HTERT RPE-1 (cell line): ENCODE data around the gene GRIN2C.

Source experiments
- in situ Hi-C: fragments of 300-500 bp; cut with MboI; formaldehyde crosslinking; loops from 4 replicates; pipeline ENCODE4 v1.14.3; 2020; ENCODE audit warnings: low sequenced_read_pairs

The GRIN2C gene

DNA sequence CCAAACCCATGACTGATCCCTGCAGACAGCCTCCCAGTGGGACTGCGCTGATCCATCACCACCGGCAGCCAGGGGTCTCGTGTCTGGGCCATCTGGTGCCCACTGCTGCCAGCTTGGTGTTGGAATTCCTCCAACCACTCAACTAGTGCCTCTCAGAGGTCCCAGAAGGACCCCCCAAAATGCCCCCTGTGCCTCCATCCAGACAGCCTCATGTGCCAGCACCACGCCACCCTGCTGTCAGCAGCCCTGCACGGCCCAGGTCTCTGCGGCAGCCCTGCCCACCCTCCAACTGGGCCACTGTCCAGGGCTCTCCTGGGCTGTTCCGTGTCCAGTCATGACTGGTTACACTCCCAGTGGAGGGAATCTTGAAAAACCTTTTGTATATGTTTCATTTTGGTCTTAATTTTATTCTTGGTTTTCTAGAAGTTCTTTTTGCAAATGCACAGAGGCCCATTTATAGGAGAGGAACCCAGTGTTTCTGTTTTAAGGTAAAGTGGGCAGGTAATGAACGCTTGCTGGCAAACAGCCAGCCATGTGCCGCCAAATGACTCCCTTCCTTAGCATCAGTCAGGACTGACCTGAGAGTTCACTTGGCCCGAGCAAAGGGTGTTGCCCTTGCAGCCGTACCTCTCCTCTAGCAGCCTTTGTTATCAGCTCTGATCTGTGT is 34.6 kb downstream of the GRIN2C start:
- in situ Hi-C loops: no loop called here

DNA sequence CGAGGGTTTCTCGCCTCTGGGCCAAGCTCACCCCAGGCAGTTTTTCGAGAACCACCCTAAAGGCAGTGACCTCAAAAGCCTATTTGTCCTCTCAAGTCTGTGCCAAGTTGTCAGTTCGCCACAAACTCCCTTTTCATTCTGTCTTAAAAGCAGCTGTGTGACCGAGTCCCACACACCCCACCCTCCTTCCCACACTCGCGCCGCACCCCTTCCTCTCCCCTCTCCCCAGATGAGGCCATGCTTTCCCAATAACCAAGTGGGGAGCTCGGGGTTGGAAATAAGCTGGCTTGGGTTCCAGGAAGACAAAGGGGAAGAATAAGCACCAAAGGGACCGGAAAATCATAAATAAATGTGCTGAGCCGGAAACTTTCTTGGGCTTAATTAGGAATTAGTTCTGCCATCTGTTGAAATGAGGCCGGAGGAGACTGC is 36.7 kb downstream of the GRIN2C start:
- in situ Hi-C loops: no loop called here

DNA sequence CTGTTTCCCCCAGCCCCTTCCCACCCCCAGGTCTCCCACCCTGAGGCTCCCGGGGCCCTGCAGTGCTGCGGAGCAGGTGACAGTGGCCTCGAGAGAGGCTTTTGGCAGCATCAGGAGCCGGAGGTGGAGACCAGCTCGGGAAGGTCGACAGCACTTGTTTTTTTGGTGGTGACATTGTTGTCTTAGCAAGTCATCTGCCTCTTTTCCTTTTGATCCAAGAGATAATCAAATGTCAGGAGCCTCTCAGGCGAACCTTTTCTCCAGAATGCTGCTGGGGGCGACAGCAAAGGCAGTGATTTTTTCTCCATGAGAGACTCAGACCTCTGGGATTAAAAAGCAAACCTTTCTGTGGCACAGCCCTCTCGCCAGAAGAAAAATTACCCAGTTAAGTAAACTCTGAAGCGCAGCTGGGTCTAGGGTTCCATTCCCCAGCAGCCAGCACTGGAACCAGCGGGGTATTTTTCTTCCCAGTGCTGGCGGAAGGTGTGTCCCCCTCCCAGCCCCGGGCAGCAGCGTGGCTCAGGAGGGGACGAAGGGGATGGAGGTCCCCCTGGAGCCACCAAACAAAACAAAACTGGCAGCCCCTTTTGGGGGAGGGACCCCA is 37.2 kb downstream of the GRIN2C start:
- in situ Hi-C loops: no loop called here

- in situ Hi-C loops: no loop called here
These were observed 37.9 kb downstream of the GRIN2C start for GRCh38 chr17:74821655-74822334.

DNA sequence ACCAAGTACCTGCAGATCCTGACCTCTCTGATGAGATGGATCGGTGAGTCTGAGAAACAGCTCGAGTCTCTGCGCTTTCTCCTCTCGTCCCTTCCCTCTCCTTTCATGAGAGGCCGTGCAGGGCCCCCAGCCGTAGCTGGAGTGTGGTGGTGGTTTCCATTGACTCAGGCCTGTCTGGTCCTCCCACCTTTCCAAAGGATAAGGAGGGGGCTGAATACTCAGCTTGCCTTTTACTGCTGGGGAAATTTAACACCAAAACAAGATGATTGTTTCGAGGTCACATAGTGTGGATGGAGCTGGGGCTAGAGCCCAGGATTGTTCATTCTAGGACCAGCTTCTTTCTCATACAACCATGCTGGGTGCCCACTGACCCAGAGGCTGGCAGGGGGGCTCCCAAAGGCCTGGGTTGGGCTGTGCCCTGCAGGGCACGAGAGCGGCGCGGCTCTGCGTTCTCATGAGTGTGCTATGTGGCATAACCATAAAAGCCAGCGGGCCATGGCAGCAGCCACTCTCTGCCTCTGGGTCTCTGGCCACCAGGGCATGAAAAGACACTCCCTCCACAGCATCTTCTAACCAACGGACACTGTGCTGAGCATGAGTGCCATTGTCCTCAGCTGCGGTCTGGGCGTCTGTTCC is 39.8 kb downstream of the GRIN2C start:
- in situ Hi-C loops: no loop called here

DNA sequence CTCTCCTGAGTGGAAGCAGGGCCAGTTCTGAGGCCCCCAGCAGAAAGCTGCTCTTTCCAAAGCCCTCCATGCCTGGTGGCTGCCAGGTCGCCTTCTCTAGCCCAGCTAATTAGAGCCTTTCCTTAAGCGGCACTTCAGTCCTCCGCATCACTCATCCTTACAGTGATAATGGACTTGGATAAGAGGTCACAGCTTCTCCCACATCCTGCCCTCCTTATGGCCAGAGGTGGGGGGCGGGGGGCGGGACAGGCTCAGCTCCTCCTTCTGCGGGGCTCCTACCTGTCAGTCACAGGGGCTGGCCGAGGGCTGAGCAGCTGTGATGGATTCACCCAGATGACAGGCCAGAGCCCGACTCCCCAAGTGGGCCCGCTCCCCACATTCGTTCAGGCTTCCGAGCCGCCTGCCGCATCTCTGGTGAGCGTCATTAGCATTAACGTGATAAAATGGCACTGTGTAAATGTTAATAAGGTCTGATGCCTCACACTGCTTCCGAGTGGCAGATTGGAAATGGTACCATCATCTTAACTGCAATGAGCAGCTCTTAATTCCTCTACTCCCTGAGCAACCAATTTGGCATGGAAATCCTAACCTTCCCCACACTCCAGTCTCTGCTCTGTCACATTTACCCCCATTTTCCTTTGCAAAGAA is 41.3 kb downstream of the GRIN2C start:
- in situ Hi-C loops: no loop called here

- in situ Hi-C loops: no loop called here
These were observed 42.6 kb downstream of the GRIN2C start for GRCh38 chr17:74816905-74817620.

DNA sequence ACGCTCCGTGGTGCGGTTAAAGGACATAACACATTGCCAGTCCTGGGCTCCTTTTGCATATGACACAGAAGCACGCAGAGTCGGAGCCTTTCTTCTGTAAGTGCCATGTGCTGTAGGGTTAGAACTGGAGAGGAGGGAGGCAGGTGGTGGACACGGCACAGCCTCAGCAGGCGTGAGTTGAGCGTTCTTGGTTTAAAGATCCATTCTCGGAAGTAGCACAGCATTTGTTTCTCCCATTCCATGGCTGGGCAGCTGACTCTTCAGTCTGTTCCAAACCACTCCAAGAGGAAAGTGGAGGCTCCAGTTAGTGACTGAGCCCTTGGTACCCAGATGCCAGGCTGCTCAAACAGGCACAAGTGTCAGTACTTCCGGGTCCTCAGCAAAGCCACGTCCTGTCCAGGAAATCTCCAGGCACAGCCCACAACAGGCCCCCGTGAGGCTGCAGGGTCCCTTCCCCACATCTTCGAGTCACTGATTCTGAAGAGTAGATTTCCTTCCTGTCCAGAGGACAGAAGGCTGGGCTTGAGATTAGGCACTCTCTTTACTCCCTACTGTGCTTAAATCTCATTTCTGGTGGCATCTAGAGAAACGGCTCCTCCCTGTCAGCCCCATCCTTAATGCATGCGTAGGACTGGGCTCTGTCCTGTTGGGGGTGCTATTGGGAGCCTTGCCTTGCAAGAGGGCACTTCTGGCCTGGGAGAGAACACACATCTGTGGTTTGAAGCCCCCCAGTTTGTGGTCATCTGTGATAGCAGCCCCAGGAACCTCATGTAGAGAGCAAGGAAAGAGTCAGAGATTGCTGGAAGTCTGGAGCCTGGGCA is 43.9 kb downstream of the GRIN2C start:
- in situ Hi-C loops: no loop called here

DNA sequence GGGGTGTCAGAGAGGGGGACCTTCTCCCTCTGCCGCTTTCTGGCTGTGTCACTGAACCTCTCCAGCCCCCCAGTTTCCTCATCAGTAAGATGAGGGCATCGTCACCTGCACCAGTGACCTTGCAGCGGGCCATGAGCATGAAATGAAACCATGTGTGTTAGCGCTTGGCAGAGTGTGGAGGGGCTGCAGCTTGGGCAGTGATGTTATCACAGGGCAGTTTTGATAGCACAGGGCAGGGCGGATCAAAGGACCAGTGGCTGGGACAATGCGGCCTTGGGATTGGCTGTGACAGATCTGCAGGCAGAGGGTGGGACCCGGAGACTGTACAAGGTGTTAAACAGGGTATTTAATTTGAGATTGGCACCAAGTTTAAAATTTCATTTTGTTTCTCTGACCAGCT is 44.6 kb downstream of the GRIN2C start:
- in situ Hi-C loops: no loop called here

- in situ Hi-C loops: no loop called here
These were observed 45.2 kb downstream of the GRIN2C start for GRCh38 chr17:74814453-74814852.

- in situ Hi-C loops: no loop called here
These were observed 47.3 kb downstream of the GRIN2C start for GRCh38 chr17:74812109-74813009.

- in situ Hi-C loops: no loop called here
These were observed 48.8 kb downstream of the GRIN2C start for GRCh38 chr17:74810699-74811485.

- in situ Hi-C loops: no loop called here
These were observed 50.8 kb downstream of the GRIN2C start for GRCh38 chr17:74808714-74809430.

DNA sequence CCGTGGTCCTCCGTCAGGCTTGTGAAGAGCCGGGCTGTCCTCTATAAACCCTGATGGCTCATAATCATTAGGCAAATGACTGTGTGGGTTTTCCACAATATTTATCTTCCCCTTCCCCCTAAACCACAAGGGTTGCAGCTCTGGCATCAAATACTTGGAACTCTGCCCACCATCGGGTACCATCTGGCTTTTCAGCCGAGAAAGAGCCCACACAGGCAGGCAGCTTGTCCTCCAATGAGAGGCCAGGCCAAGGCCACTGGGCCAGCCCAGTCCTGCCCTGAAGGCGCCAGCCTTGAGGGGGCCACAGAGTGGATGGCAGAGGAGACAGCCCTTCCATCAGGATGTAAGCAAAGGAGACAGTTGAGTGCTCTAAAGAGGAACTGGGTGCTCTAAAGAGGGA is 51.8 kb downstream of the GRIN2C start:
- in situ Hi-C loops: no loop called here

DNA sequence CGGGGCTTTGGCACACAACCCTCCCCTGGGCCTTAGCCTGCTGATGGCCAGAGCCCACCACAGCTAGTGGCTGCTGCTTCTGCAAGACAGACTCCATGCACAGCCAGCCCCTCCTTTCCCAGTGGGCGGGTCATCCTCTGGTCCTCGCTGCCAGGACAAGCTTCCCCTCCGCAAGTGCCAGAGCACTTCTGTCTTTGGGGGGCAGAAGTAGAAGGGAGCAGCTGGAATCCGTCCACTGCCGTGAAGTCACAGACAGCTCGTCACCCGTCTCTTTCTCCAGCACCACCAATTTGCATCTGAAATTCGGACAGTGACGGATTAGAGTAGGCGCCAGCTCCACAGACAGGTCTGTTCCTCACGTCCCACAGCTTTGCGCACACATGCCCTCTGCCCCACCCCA is 52.2 kb downstream of the GRIN2C start:
- in situ Hi-C loops: no loop called here

- in situ Hi-C loops: no loop called here
These were observed 53.4 kb downstream of the GRIN2C start for GRCh38 chr17:74806334-74806733.

DNA sequence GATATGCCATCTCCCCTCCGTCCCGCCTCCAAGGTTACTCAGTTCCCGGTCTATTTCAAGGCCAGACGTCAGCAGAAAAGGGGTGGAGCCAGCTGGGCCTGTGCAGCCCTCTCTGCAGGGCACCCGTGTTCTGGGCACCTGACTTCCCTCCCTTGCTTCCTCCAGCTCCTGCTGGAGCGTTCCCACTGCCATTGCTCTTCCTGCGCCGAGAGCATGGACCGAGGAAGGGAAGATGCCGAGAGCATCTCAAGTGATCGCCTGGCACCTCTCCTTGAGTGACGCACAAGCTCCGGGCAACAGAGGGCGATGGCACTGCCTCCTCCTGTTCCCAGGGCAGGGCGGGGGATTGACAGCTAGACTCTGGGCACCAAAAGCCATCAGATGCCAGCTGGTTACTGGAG is 54.1 kb downstream of the GRIN2C start:
- in situ Hi-C loops: no loop called here
